Activated CD4-positive, alpha-beta T cell treated with anti-CD3 and anti-CD28 coated beads, Interleukin-2, amount 10 ng/mL, durations not matched to agents 7 days and 5 days (primary cell): Measurements from ENCODE around the gene WNT8A. TPM values are rescaled to one million over a fixed set of nuclear protein-coding genes. Genes with fewer than 3 reads are reported as not detected.

Experiments
- CTCF ChIA-PET: fragments of 350-600 bp; sonication (Branson Sonifier 250); formaldehyde crosslinking; loops from one replicate; lab custom pipeline; 2021; ENCODE audit warnings: antibody characterized with exemption; lab: Charles Lee
- POLR2A ChIA-PET: fragments of 350-600 bp; sonication (Branson Sonifier 250); formaldehyde crosslinking; loops from one replicate; lab custom pipeline; 2021; ENCODE audit warnings: antibody characterized with exemption; lab: Charles Lee
- DNase-seq: peaks from one replicate; pipeline ENCODE4 v3.0.0-alpha.2; 2020
- H3K27ac Mint-ChIP-seq: one replicate; pipeline ENCODE4 v1.8.0; 2021; ENCODE audit warnings: mild to moderate bottlenecking, moderate library complexity, mixed read lengths
- H3K27me3 Mint-ChIP-seq: one replicate; pipeline ENCODE4 v1.8.0; 2021; ENCODE audit warnings: mixed read lengths
- H3K36me3 Mint-ChIP-seq: one replicate; pipeline ENCODE4 v1.8.0; 2021; ENCODE audit warnings: low read depth, mixed read lengths
- H3K4me1 Mint-ChIP-seq: one replicate; pipeline ENCODE4 v1.8.0; 2021; ENCODE audit warnings: mixed read lengths
- H3K4me3 Mint-ChIP-seq: one replicate; pipeline ENCODE4 v1.8.0; 2021; ENCODE audit warnings: mild to moderate bottlenecking, moderate library complexity, mixed read lengths
- H3K9me3 Mint-ChIP-seq: one replicate; pipeline ENCODE4 v1.8.0; 2021; ENCODE audit warnings: mixed read lengths
- total RNA-seq, 2 experiments: library from RNA; stranded (reverse); gene quantifications; one replicate each; pipeline ENCODE4 v1.2.3, GENCODE V29; 2021

WNT8A gene
- total RNA-seq, 2 experiments from 2014 or later, result not detected

GRCh38 chr5:138095100-138095907, 11.5 kb downstream of the WNT8A start:
- peaks cover 31% of the 10 kb centered on the region for H3K4me1 Mint-ChIP-seq
- CTCF ChIA-PET, result interaction anchor here (1.2 kb wide), 1 partner anchor 13 kb away, joined by 5 read pairs; no protein-coding TSS in a partner anchor
- POLR2A ChIA-PET, result no interaction called here
- no peaks in the 10 kb centered on the region for H3K9me3 Mint-ChIP-seq
- no peak overlapping the region for H3K4me3 Mint-ChIP-seq
- peaks cover 5% of the 10 kb centered on the region for H3K27me3 Mint-ChIP-seq
- H3K27ac Mint-ChIP-seq, result no peak overlapping the region
- no peaks in the 10 kb centered on the region for H3K36me3 Mint-ChIP-seq
- DNase-seq, result no peak

GRCh38 chr5:138096363-138096762, 12.5 kb downstream of the WNT8A start:
- DNase-seq, result no peak
- Mint-ChIP-seq H3K9me3 (no peaks in the 10 kb centered on the region), H3K27me3 (peaks cover 5% of the 10 kb centered on the region), H3K36me3 (no peaks in the 10 kb centered on the region), H3K4me3 (no peak overlapping the region), H3K4me1 (peaks cover 31% of the 10 kb centered on the region), H3K27ac (peak overlapping the region; percentile 67)
- ChIA-PET CTCF (no interaction called here), POLR2A (interaction anchor here (0.7 kb wide), 1 partner anchor 28 kb away, joined by 3 read pairs; no protein-coding TSS in a partner anchor)

GRCh38 chr5:138096997-138097828, 13.4 kb downstream of the WNT8A start:
- Mint-ChIP-seq H3K36me3 (no peaks in the 10 kb centered on the region), H3K27me3 (peaks cover 5% of the 10 kb centered on the region), H3K4me1 (peaks cover 31% of the 10 kb centered on the region), H3K9me3 (no peaks in the 10 kb centered on the region), H3K27ac (no peak overlapping the region), H3K4me3 (no peak overlapping the region)
- CTCF ChIA-PET, result no interaction called here
- DNase-seq, result no peak
- POLR2A ChIA-PET, result no interaction called here

GRCh38 chr5:138102454-138103318, 18.9 kb downstream of the WNT8A start:
- Mint-ChIP-seq H3K9me3 (no peaks in the 10 kb centered on the region), H3K4me3 (no peak overlapping the region), H3K27me3 (peaks cover 5% of the 10 kb centered on the region), H3K36me3 (no peaks in the 10 kb centered on the region), H3K27ac (no peak overlapping the region), H3K4me1 (peaks cover 4% of the 10 kb centered on the region)
- ChIA-PET POLR2A (no interaction called here), CTCF (interaction anchor here (0.5 to 1.6 kb wide), 5 partner anchors 11 to 325 kb away, joined by 3 to 5 read pairs (median 3); no protein-coding TSS in a partner anchor)
- DNase-seq, result no peak

- Mint-ChIP-seq H3K27me3 (peaks cover 5% of the 10 kb centered on the region), H3K4me3 (no peak overlapping the region), H3K4me1 (peaks cover 4% of the 10 kb centered on the region), H3K9me3 (no peaks in the 10 kb centered on the region), H3K36me3 (no peaks in the 10 kb centered on the region), H3K27ac (no peak overlapping the region)
- ChIA-PET POLR2A (no interaction called here), CTCF (interaction anchor here (1.0 to 1.6 kb wide), 4 partner anchors 12 to 67 kb away, joined by 3 to 4 read pairs (median 3); no protein-coding TSS in a partner anchor)
- no peak for DNase-seq
Measured at GRCh38 chr5:138103319-138103637, 19.4 kb downstream of the WNT8A start.

GRCh38 chr5:138105709-138106108, 21.9 kb downstream of the WNT8A start:
- CTCF ChIA-PET, result interaction anchor here (0.6 kb wide), 1 partner anchor 49 kb away, joined by 3 read pairs; no protein-coding TSS in a partner anchor
- Mint-ChIP-seq H3K27me3 (peaks cover 11% of the 10 kb centered on the region), H3K4me1 (peaks cover 4% of the 10 kb centered on the region), H3K4me3 (no peak overlapping the region), H3K27ac (no peak overlapping the region), H3K9me3 (no peaks in the 10 kb centered on the region), H3K36me3 (no peaks in the 10 kb centered on the region)
- DNase-seq, result no peak
- POLR2A ChIA-PET, result no interaction called here

GRCh38 chr5:138107213-138107612, 23.4 kb downstream of the WNT8A start:
- H3K27me3 Mint-ChIP-seq, result peaks cover 14% of the 10 kb centered on the region
- CTCF ChIA-PET, result no interaction called here
- POLR2A ChIA-PET, result no interaction called here

GRCh38 chr5:138109463-138110265, 25.8 kb downstream of the WNT8A start:
- Mint-ChIP-seq H3K36me3 (no peaks in the 10 kb centered on the region), H3K9me3 (no peaks in the 10 kb centered on the region), H3K27ac (no peak overlapping the region), H3K4me3 (no peak overlapping the region), H3K27me3 (peaks cover 14% of the 10 kb centered on the region), H3K4me1 (no peaks in the 10 kb centered on the region)
- ChIA-PET CTCF (interaction anchor here (0.7 to 1.5 kb wide), 5 partner anchors 9 to 73 kb away, joined by 3 to 5 read pairs (median 3); no protein-coding TSS in a partner anchor), POLR2A (no interaction called here)
- DNase-seq, result no peak

More at GRCh38 chr5:138107213-138107612, 23.4 kb downstream of the WNT8A start:
- Mint-ChIP-seq H3K4me1 (peaks cover 4% of the 10 kb centered on the region), H3K36me3 (no peaks in the 10 kb centered on the region), H3K27ac (no peak overlapping the region), H3K4me3 (no peak overlapping the region), H3K9me3 (no peaks in the 10 kb centered on the region)
- DNase-seq, result no peak

- ChIA-PET CTCF (interaction anchor here (1.2 to 1.5 kb wide), 2 partner anchors 18 to 33 kb away, joined by 3 to 5 read pairs; no protein-coding TSS in a partner anchor), POLR2A (no interaction called here)
- Mint-ChIP-seq H3K27ac (no peak overlapping the region), H3K4me3 (no peak overlapping the region), H3K27me3 (peaks cover 14% of the 10 kb centered on the region), H3K9me3 (no peaks in the 10 kb centered on the region), H3K36me3 (no peaks in the 10 kb centered on the region), H3K4me1 (no peaks in the 10 kb centered on the region)
- DNase-seq, result no peak
Measured at GRCh38 chr5:138110266-138110963, 26.6 kb downstream of the WNT8A start.

GRCh38 chr5:138111181-138111580, 27.3 kb downstream of the WNT8A start:
- Mint-ChIP-seq H3K9me3 (no peaks in the 10 kb centered on the region), H3K27me3 (peaks cover 14% of the 10 kb centered on the region), H3K36me3 (no peaks in the 10 kb centered on the region), H3K27ac (no peak overlapping the region), H3K4me1 (no peaks in the 10 kb centered on the region), H3K4me3 (no peak overlapping the region)
- POLR2A ChIA-PET, result no interaction called here
- no peak for DNase-seq
- CTCF ChIA-PET, result no interaction called here

- ChIA-PET POLR2A (no interaction called here), CTCF (no interaction called here)
- H3K27me3 Mint-ChIP-seq, result peaks cover 16% of the 10 kb centered on the region
- H3K4me1 Mint-ChIP-seq, result no peaks in the 10 kb centered on the region
- H3K36me3 Mint-ChIP-seq, result no peaks in the 10 kb centered on the region
- H3K4me3 Mint-ChIP-seq, result no peak overlapping the region
- no peak overlapping the region for H3K27ac Mint-ChIP-seq
- no peaks in the 10 kb centered on the region for H3K9me3 Mint-ChIP-seq
- no peak for DNase-seq
Measured at GRCh38 chr5:138111937-138112336, 28.1 kb downstream of the WNT8A start.
